ENCODE data around the gene ABCC6. TPM values are rescaled to one million over a fixed set of nuclear protein-coding genes. Genes with fewer than 3 reads are reported as not detected.

The ABCC6 gene
- total RNA-seq, 1 experiment from 2014 or later = not detected

- H3K4me1 ChIP-seq (ENCODE audit: insufficient read depth, low read length, poor library complexity, severe bottlenecking) = no peaks in the 10 kb centered on the region
- intact Hi-C loops (cut with micrococcal nuclease; ENCODE audit: unreplicated experiment) = no loop called here
- no peaks in the 10 kb centered on the region for H3K36me3 ChIP-seq (ENCODE audit: insufficient read depth, low read length, poor library complexity, severe bottlenecking)
- TF ChIP-seq CTCF (conservative IDR thresholded peaks at IDR 0.05; ENCODE audit: low read depth, low read length) = no peak
- no peak for TF ChIP-seq EZH2 (IDR thresholded peaks at IDR 0.05; ENCODE audit: borderline replicate concordance, low read depth, low read length, poor library complexity, severe bottlenecking)
- no peaks in the 10 kb centered on the region for H3K27me3 ChIP-seq (replicated peaks; ENCODE audit: insufficient read depth, low read depth, low read length, poor library complexity)
- no peak overlapping the region for H3K27ac ChIP-seq (ENCODE audit: low read depth, low read length, poor library complexity, severe bottlenecking)
- DNase-seq (ENCODE audit: low spot score) = no peak
- ChIA-PET POLR2A (ENCODE audit: low non-redundant PET) (no interaction called here), CTCF (no interaction called here)
- no TSS peak for BruUV-seq (replicated peaks)
- no peak overlapping the region for H3K4me3 ChIP-seq (ENCODE audit: low read depth, low read length, poor library complexity, severe bottlenecking)
- no peaks in the 10 kb centered on the region for H3K9me3 ChIP-seq (ENCODE audit: low read depth, low read length, poor library complexity, severe bottlenecking)
Measured at GRCh38 chr16:16186820-16187219, 36.5 kb downstream of the ABCC6 start.

GRCh38 chr16:16185095-16185494, 38.2 kb downstream of the ABCC6 start:
- Histone ChIP-seq H3K9me3 (ENCODE audit: low read depth, low read length, poor library complexity, severe bottlenecking) (no peaks in the 10 kb centered on the region), H3K36me3 (ENCODE audit: insufficient read depth, low read length, poor library complexity, severe bottlenecking) (no peaks in the 10 kb centered on the region), H3K27me3 (replicated peaks; ENCODE audit: insufficient read depth, low read depth, low read length, poor library complexity) (no peaks in the 10 kb centered on the region), H3K4me3 (ENCODE audit: low read depth, low read length, poor library complexity, severe bottlenecking) (no peak overlapping the region), H3K4me1 (ENCODE audit: insufficient read depth, low read length, poor library complexity, severe bottlenecking) (no peaks in the 10 kb centered on the region), H3K27ac (ENCODE audit: low read depth, low read length, poor library complexity, severe bottlenecking) (no peak overlapping the region)
- no TSS peak for BruUV-seq (replicated peaks)
- CTCF ChIA-PET = no interaction called here
- POLR2A ChIA-PET (ENCODE audit: low non-redundant PET) = no interaction called here
- TF ChIP-seq EZH2 (IDR thresholded peaks at IDR 0.05; ENCODE audit: borderline replicate concordance, low read depth, low read length, poor library complexity, severe bottlenecking) = no peak
- no peak for TF ChIP-seq CTCF (conservative IDR thresholded peaks at IDR 0.05; ENCODE audit: low read depth, low read length)
- intact Hi-C loops (cut with micrococcal nuclease; ENCODE audit: unreplicated experiment) = no loop called here
- DNase-seq (ENCODE audit: low spot score) = no peak

GRCh38 chr16:16184594-16184993, 38.7 kb downstream of the ABCC6 start:
- no peak for DNase-seq (ENCODE audit: low spot score)
- intact Hi-C loops (cut with micrococcal nuclease; ENCODE audit: unreplicated experiment) = no loop called here
- H3K36me3 ChIP-seq (ENCODE audit: insufficient read depth, low read length, poor library complexity, severe bottlenecking) = no peaks in the 10 kb centered on the region
- H3K4me1 ChIP-seq (ENCODE audit: insufficient read depth, low read length, poor library complexity, severe bottlenecking) = no peaks in the 10 kb centered on the region
- TF ChIP-seq EZH2 (IDR thresholded peaks at IDR 0.05; ENCODE audit: borderline replicate concordance, low read depth, low read length, poor library complexity, severe bottlenecking) (no peak), CTCF (conservative IDR thresholded peaks at IDR 0.05; ENCODE audit: low read depth, low read length) (no peak)
- H3K4me3 ChIP-seq (ENCODE audit: low read depth, low read length, poor library complexity, severe bottlenecking) = no peak overlapping the region
- POLR2A ChIA-PET (ENCODE audit: low non-redundant PET) = no interaction called here
- CTCF ChIA-PET = interaction anchor here (0.6 kb wide), 1 partner anchor 225 kb away, joined by 8 read pairs; no protein-coding TSS in a partner anchor
- no TSS peak for BruUV-seq (replicated peaks)
- H3K27me3 ChIP-seq (replicated peaks; ENCODE audit: insufficient read depth, low read depth, low read length, poor library complexity) = no peaks in the 10 kb centered on the region
- no peaks in the 10 kb centered on the region for H3K9me3 ChIP-seq (ENCODE audit: low read depth, low read length, poor library complexity, severe bottlenecking)
- no peak overlapping the region for H3K27ac ChIP-seq (ENCODE audit: low read depth, low read length, poor library complexity, severe bottlenecking)
